HG03097 (cell line): Measurements from ENCODE around the gene KLK15.
"Not testable (repeated sequence)": the region's sequence is repeated elsewhere in the genome, so short reads cannot be mapped to it uniquely, and the experiment has no call there.

Source experiments
- ATAC-seq: cut with Tn5 transposase; IDR thresholded peaks from one replicate; pipeline ENCODE4 v1.9.1; 2021; ENCODE audit not compliant: unreplicated experiment, low FRiP score

Gene KLK15

DNA sequence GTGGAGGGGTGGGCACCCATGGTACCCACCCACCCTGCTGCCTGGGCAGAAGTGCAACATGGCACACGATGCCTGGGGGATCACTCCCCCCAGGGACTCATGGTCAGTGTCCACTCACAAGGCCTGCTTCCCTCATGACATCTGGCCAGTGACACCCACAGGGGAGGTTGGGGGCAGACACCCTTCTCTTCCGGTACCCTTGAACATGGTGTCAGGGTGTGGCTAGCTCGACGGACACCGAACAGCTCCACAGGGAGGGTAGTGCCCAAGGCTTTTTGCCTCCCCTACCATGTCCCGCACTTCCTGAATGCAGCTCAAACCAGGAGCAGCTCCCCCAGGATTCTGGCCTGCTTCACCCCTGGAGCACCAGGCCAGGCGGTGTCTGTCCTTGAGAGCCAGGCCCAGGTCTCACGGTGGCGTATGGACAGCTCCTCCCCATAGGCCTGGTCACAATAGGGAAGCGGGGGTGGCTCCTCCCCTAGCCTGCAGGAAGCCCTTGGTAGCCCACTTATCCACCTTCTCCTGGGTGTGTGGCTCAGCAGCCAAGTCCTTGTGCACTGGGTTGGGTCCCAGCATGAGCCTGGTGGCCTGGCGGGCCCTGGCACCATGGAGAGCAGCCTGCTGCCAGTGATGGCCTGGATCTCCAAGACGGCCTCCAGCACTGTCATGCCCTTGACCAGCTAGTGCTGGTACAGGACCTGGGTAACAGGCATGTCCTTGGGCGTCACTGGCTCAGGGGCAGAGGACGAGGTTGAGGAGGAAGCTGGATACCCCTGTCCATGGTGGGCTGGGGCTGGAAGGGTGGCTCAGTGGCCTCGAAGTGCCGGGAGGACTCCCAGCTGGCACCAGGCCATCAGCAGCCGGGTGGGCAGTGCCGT lies 35.4 kb downstream of the KLK15 start:
- no peak for ATAC-seq

DNA sequence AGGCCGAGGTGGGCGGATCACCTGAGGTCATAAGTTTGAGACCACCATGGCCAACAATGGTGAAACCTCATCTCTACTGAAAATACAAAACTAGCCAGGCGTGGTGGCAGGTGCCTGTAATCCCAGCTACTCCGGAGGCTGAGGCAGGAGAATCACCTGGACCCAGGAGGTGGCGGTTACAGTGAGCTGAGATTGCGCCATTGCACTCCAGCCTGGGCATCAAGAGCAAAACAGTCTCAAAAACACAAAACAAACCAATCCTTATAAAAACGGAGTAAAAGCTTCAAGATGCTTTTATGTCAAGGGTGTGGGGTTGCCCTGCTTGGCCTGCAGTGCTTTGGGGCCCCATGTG lies 36.0 kb downstream of the KLK15 start:
- ATAC-seq: no peak

DNA sequence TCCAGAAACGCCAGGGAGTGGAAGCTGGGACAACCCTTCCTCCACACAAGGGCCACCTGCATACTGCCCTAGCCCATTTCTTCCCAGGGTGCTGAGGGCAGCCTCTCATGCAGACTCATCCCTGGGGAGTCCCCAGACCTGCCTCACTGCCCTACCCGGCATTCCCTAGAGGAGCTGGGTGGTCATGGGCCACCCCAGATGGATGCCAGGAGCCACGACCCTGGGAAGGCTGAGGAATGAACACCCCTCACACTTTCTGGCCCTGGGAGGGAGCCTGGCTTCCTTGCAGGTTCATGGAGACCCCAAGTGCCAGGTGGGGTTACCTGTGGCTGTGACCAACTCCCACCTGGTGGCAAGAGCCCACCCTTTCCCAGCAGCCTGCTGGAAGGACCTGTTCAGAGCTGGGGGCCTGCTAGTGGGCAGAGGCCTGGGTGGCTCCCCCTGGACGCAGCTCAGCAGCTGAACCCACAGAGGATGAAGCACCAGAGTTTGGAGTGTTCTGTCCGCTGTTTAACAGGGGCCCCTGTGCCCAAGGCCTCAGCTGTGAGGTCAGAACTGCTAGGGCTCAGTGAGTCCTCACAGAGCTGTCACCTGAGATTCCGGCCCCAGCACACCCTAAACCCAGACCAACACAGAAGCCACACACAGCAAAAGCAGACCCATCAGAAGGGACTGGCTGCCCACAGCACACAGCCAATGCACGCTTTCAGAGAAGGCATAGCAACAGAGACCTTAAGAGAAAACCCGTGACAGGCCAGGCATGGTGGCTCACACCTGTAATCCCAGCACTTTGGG lies 36.5 kb downstream of the KLK15 start:
- no peak for ATAC-seq

DNA sequence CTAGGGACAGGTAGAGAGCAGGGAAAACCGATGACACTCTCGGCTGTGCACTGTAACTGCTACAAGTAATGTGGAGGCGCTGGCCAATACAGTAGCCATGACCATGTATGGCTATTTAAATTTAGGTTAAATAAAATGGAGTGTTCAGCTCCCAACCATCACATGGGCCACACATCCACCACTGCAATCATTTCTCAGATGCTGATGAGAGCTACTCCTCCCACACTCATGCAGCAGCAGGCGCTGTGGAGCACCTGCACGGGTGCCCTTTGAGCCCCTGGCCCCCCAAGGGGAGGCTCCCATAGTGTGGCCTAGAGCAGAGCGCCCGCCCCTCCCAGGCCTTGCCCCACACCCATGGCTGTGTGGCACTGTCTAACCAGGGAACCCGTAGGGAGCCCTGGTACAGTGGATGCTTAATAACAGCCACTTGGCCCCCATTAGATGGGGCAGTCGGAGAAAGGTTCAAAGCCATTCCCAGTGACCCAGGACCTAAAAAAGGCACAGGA lies 37.2 kb downstream of the KLK15 start:
- ATAC-seq: no peak

DNA sequence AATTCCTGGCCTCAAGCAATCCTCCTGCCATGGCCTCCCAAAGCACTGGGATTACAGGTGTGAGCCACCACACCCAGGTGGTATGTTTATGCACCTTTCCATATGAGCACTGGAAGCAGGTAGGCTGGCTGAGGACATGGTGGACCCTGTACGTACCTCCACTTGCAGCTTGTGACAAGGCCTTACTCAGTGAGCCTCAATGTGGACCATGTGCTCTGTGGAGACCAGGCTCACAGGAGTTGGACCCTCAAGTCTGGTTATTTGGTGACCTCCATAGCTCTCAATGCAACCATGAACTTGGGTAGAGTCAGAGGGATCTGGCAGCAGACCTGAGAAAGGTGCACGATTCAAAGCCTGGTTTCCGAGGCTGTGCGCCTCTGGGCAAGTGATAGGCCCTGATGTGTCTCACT lies 37.7 kb downstream of the KLK15 start:
- no peak for ATAC-seq

DNA sequence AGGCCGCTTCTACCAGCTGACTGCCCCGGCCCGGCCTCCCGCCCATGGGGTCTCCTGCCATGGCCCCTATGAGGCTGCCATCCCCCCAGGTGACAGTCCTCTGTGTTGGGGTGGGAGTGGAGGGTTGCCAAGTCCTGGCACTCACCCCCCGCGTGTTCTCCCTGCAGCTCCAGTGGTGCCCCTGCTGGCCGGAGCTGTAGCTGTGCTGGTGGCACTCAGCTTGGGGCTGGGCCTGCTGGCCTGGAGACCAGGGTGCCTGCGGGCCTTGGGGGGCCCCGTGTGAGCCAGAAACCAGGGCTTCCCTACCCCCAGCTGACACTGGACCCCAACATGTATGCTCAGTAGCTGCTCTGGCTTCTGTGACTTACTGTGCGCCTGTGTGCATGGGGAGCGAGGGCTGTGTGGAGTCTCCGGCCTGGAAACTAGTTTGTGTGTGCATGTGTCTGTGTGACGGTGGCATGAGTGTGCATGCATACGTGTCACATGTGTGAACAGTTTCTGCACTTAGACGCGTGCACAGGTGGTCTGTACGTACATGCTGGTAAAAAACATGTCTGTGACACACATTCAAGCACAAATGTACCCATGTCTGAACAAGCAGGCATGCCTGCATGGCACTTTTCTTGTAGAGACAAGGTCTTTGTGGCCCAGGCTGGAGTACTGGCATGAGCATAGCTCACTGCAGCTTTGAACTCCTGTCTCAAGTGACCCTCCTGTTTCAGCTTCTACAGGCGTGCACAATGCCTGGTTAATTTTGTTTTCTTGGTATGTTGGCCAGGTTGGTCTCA lies 38.3 kb downstream of the KLK15 start:
- ATAC-seq: no peak

DNA sequence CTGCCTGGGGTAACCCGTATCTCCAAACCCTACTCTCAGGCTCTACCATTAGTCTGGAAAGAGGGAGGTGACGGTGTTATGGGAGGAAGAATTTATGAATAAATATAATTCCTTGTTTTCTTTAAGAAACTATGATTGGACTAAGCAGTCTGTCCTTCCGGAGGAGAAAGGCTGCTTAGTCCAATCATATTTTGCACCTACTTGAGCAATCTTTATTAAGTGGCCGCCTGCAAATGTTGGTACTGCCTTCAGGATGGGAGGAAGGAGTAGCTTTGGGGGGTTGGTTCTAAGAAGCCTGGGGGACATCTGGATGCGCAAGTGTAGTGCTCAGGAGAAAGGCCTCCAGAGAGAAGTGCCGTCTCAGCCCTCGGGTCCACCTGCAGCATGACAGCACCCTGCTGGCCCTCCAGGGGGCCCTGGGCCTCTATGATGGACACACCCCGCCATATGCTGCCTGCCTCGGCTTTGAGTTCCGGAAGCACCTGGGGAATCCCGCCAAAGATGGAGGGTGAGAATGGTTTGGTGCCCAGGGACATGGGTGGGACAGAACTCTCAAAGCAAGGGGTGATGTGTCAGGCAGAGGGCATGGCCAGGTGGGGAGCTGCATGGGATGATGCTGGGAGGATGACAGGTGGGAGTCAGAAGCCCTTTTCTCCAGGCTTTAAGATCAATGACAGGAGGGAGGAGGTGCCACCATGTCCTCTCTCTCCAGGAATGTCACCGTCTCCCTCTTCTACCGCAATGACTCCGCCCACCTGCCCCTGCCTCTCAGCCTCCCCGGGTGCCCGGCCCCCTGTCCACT lies 39.1 kb downstream of the KLK15 start:
- no peak for ATAC-seq

DNA sequence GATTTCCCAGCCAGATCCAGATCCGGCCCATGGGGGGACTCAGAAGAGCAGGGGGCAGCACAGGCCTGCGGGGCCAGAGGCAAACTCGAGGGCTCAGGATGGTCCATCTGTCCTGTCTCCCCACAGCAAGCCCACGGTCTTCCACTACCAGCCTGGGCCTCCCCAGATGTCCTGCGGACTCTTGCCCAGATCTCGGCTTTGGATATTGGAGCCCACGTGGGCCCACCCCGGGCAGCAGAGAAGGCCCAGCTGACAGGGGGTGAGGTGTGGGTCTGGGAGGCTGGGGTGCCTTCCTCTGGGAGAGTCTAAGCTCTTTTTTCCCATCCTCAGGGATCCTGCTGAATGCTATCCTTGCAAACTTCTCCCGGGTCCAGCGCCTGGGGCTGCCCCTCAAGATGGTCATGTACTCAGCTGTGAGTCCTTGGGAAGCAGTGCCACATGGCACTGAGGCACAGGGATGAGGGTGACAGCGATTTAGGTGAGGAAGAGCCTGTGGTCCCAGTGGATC lies 39.8 kb downstream of the KLK15 start:
- ATAC-seq: no peak

DNA sequence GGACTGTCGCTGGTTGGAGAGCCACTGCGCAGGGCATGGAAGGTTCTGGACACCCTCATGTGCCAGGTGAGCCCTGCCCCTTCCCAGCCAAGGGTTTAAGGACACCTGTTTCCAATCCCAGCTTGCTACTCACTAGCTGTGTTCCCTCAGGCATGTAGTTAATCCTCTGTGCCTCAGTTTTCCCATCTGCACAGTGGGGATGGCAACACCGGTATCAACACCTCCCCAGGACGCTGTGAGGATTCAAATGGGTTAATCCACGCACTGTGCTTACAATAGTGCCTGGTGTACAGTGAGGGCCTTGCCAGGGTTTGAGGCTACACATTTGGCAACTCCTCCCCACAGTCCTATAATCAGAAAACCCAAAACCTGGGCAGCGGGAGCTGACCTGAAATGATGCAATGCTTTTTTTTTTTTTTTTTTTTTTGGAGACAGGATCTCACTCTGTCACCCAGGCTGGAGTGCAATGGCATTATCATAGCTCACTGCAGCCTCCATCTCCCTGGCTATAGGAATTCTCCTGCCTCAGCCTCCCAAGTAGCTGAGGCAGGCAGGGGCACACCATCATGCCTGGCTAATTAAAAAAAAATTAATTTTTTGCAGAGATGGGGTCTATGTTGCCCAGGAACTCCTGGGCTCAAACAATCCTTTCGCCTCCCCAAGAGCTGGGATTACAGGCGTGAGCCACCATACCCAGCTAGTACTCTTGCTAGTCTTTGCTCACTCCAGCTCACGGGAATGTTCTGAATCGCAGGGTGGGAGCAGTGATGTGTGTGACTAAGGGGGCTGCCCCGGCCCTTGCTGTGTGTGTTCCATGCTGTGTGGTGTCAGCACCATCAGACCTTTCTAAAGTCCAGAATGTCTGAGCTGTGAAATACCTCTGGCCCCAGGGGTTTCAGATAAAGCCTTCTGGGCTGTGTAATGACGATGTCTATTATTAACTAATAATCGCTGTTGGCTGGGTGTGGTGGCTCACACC lies 40.8 kb downstream of the KLK15 start:
- ATAC-seq: no peak

DNA sequence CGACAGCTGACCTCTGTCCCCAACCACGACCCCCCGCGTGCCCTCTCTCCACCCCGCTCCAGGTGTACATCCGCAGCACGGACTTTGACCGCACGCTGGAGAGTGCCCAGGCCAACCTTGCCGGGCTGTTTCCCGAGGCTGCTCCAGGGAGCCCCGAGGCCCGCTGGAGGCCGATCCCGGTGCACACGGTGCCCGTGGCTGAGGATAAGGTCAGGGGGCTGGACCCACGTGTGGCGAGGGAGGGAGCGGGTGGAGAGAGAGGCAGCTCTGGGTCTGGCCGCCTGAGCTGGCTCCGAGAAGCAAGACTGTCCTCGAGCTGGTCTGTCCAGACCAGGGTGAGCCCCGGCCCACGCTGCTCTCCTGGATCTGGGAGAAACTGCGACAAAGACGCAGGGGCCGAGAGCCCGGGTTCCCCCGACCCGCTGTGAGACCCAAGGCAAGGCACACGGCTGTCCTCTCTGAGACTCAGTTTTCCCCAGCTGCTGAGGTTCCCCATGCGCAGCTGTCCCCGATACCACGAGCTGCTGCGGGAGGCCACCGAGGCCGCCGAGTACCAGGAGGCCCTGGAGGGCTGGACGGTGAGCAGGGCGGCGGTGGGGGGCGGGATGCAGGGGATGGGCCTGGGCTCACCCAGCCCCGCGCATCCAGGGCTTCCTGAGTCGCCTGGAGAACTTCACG lies 41.6 kb downstream of the KLK15 start:
- no peak for ATAC-seq

DNA sequence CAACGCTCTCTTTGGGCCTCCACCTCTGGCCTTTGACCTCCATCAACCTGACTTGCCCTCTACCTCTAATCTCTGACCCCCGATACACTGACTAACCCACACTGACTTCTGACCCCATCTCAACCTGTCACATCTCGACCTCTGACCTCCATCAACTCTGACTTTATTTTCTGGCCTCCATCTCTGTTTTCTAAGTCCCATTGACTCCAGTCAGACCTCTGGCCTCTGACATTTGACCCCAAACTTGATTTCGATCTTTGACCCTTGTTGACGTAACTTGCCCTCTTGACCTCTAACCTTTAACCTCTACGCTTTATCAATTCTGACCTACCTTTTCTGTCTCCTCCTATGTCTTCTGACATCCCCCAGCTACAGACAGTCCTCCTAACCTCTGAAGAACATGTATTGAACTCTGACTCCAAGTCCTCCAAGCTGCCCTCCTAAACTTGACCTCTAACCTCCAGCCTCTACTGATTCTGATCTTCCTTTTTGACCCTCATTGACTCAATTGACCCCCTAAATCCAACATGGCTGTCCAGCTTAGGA lies 42.4 kb downstream of the KLK15 start:
- ATAC-seq: no peak

DNA sequence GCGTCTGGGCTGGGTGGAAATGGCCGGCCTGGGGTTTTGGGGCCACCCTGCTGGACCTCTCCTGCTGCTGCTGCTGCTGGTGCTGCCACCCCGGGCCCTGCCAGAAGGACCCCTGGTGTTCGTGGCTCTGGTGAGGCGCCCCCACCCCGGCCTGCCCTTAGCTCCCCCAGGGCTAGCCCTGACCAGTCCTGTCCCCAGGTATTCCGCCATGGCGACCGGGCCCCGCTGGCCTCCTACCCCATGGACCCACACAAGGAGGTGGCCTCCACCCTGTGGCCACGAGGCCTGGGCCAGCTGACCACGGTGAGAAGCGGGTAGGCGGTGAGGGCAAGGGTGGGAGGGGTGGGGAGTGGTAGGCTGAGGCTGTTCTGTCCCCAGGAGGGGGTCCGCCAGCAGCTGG lies 43.0 kb downstream of the KLK15 start, which contains the start of gene ACP4:
ACP4 (plus strand) TSS at position 20 of the 400 bp plus-strand sequence; CDS start at position 20, 0 bp downstream.
- no peak for ATAC-seq

DNA sequence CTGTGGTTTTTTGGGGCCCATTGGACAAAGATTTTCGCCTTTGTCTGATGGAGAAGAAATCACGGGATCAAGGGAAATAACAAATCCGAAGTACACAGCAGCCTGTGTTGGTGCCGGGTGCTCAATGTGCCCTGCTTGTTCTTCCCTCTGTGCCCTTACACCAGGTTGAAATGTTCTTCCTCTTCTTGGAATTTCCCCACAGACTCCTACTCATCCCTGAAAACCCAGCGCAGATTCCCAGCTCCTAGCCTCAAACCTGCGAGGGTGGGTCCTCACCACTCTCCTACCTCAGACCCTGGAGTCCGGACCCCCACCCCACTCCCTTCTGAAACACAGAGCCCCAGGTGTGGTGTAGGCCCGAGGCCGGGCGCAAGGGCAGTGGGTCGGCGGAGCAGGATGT lies 48.0 kb downstream of the KLK15 start:
- no peak for ATAC-seq

DNA sequence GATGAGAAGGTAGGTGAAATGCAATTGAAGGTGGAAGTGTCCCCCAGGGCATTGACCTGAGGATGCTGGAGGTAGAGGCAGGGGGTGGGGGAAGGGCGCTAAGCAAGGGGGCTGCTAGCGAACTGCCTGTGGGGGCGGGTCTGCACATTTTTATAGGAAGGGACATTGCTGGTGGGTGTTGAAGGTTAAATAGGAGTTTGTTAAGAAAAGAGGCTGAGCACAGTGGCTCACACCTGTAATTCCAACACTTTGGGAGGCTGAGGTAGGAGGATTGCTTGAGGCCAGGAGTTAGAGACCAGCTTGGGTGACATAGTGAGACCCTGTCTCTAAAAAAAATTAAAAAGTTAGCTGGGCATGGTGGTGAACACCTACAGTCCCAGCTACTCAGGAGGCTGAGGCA lies 48.7 kb downstream of the KLK15 start:
- ATAC-seq: no peak

DNA sequence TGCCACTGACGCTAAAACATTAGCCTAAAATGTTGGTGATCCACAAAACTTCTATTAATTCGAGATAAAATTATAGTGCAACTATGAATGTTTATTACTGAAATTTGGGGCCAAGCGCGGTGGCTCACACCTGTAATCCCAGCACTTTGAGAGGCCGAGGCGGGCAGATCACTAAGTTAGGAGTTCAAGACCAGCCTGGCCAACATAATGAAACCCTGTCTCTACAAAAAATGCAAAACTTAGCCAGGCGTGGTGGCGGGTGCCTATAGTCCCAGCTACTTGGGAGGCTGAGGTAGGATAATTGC lies 49.6 kb downstream of the KLK15 start:
- not testable (repeated sequence) for ATAC-seq

DNA sequence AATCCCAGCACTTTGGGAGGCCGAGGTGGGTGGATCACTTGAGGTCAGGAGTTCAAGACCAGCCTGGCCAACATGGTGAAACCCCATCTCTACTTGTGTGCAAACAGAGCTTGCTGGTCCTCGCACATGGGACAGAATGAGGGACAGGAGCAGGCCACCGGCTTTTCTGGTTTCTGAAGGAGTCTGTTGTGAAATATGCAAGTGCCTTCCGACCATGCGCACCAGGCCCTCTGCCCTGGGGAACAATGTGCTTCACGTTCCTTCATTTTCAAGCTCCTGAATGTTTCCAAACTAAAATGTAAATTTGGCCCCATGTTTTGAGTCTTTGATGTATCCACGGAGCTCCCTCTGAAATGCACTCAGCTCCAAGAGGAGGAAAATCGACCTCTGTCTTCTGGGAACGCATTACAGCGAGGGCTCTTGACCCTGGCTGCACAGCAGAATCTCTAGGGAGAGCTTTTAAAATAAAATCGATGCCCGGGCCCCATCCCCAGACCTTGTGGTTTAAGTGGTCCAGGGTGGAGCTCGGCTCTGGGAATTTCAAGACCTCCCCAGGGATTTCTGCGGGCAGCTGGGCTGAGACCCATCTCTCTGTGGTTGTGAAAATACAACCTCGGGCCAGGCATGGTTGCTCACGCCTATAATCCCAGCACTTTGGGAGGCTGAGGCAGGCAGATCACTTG lies 52.5 kb downstream of the KLK15 start:
- no peak for ATAC-seq
